ENCODE results near the gene NF1. TPM values are rescaled to one million over a fixed set of nuclear protein-coding genes. Genes with fewer than 3 reads are reported as not detected.
A peak's percentile ranks its signal among the peaks of the same experiment; 100 is the strongest.

The NF1 gene
- polyA plus RNA-seq, 2 of the 4 experiments (the other 2 are of a cell fraction): 15.9 to 73.2 TPM

DNA sequence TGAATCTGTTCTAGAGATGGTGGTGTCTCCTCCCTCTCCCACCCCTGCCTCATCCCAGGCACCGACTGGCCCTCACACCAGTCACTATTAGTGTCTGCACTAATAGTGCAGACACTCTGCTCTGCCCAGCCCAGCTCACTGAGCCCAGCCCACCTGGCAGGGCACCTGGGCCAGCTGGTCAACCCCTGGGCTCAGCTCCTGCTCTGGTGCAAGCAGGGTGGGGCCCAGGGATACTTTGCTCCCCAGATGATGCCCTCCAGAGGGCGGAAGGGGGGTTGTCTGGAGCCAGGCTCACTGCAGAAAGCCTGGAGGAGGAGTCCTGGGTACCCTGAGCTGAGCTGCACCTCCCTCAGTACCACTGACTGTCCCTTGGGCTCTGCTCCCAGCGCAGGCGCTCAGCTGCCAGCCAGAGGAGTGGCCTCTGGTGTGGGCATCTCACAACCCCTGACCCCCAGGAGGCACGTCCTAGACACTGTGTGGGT, 311.2 kb downstream of the NF1 start:
- 26% methylated on average over 2 of the region's 5 CpGs for WGBS (ENCODE audit: missing lambda C conversion rate)
- H3K4me3 ChIP-seq: no peak overlapping the region
- ATAC-seq (peak; percentile 70 to 78), FAIRE-seq (no peak), DNase-seq (ENCODE audit: low read depth in 1 of 2, low spot score in 1 of 2) (no peak)
- ChIA-PET POLR2A (no interaction called here), CTCF (interaction anchor here (1.5 to 2.2 kb wide), 3 partner anchors 10 to 119 kb away, joined by 4 to 8 read pairs (median 6); no protein-coding TSS in a partner anchor)
- TF ChIP-seq RNF2 (IDR thresholded peaks at IDR 0.05; ENCODE audit: borderline replicate concordance, low read depth) (no peak), FOSL2 (IDR thresholded peaks at IDR 0.05) (no peak), FOSL2 (CRISPR knock-in tag; IDR thresholded peaks at IDR 0.05) (no peak), HOXB13 (CRISPR knock-in tag; IDR thresholded peaks at IDR 0.05; ENCODE audit: low read depth) (no peak), POLR2A (IDR thresholded peaks at IDR 0.05; ENCODE audit: low read length) (no peak), MYC (IDR thresholded peaks at IDR 0.05; ENCODE audit: borderline replicate concordance, low read length) (no peak), FOSB (CRISPR knock-in tag; IDR thresholded peaks at IDR 0.05) (no peak)
- TF ChIP-seq, protein P1, sequence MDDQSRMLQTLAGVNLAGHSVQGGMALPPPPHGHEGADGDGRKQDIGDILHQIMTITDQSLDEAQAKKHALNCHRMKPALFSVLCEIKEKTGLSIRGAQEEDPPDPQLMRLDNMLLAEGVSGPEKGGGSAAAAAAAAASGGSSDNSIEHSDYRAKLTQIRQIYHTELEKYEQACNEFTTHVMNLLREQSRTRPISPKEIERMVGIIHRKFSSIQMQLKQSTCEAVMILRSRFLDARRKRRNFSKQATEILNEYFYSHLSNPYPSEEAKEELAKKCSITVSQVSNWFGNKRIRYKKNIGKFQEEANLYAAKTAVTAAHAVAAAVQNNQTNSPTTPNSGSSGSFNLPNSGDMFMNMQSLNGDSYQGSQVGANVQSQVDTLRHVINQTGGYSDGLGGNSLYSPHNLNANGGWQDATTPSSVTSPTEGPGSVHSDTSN (IDR thresholded peaks at IDR 0.05): no peak
- TF ChIP-seq, protein P2, sequence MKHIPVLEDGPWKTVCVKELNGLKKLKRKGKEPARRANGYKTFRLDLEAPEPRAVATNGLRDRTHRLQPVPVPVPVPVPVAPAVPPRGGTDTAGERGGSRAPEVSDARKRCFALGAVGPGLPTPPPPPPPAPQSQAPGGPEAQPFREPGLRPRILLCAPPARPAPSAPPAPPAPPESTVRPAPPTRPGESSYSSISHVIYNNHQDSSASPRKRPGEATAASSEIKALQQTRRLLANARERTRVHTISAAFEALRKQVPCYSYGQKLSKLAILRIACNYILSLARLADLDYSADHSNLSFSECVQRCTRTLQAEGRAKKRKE (CRISPR knock-in tag; IDR thresholded peaks at IDR 0.05; ENCODE audit: low read depth): no peak
- TF ChIP-seq, protein P3, sequence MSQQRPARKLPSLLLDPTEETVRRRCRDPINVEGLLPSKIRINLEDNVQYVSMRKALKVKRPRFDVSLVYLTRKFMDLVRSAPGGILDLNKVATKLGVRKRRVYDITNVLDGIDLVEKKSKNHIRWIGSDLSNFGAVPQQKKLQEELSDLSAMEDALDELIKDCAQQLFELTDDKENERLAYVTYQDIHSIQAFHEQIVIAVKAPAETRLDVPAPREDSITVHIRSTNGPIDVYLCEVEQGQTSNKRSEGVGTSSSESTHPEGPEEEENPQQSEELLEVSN (IDR thresholded peaks at IDR 0.05; ENCODE audit: borderline replicate concordance, low read depth): no peak
- no peaks in the 10 kb centered on the region for H3K9me3 ChIP-seq
- H3K4me1 ChIP-seq: no peaks in the 10 kb centered on the region
- no peak overlapping the region for H3K4me2 ChIP-seq
- no peak overlapping the region for H3K27ac ChIP-seq

DNA sequence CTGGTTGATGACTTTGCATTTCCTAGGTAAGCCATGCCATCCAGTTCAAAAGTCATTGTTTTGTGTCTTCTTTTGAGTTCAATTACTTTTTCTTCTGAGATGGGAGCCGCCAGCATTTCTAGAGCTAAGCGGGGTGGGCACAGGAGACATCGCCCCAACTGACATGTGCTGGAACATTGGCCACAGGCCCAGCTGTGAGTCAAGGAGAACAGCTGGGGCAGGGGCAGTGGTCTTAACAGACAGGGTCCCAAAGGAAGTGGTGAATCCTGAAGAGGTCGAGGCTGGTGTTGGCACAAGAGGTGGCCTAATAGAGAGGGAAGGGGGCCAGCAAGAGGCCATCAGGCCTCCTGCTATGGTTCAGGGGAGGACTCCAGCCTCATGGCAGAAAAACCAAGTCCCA, 313.8 kb downstream of the NF1 start:
- no peak overlapping the region for H3K4me3 ChIP-seq
- POLR2A ChIA-PET: no interaction called here
- FAIRE-seq (no peak), ATAC-seq (no peak), DNase-seq (ENCODE audit: low read depth in 1 of 2, low spot score in 1 of 2) (no peak)
- CTCF ChIA-PET: interaction anchor here (0.8 to 1.5 kb wide), 3 partner anchors 19 to 119 kb away, joined by 3 to 5 read pairs (median 3); no protein-coding TSS in a partner anchor
- 72% methylated on average over 4 of the region's 4 CpGs for WGBS (ENCODE audit: missing lambda C conversion rate)
- H3K9me3 ChIP-seq: no peaks in the 10 kb centered on the region
- no peaks in the 10 kb centered on the region for H3K4me1 ChIP-seq
- no peak overlapping the region for H3K27ac ChIP-seq
- TF ChIP-seq CBX2 (IDR thresholded peaks at IDR 0.05; ENCODE audit: borderline replicate concordance, low read depth) (no peak), HOXA7 (CRISPR knock-in tag; IDR thresholded peaks at IDR 0.05) (no peak), POLR2AphosphoS2 (conservative IDR thresholded peaks at IDR 0.05; ENCODE audit: low read length) (no peak), SREBF2 (IDR thresholded peaks at IDR 0.05) (no peak), JUNB (IDR thresholded peaks at IDR 0.05) (no peak), HDAC2 (IDR thresholded peaks at IDR 0.05) (no peak)
- TF ChIP-seq, protein P4, sequence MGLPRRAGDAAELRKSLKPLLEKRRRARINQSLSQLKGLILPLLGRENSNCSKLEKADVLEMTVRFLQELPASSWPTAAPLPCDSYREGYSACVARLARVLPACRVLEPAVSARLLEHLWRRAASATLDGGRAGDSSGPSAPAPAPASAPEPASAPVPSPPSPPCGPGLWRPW (IDR thresholded peaks at IDR 0.05): no peak
- H3K4me2 ChIP-seq: no peak overlapping the region

DNA sequence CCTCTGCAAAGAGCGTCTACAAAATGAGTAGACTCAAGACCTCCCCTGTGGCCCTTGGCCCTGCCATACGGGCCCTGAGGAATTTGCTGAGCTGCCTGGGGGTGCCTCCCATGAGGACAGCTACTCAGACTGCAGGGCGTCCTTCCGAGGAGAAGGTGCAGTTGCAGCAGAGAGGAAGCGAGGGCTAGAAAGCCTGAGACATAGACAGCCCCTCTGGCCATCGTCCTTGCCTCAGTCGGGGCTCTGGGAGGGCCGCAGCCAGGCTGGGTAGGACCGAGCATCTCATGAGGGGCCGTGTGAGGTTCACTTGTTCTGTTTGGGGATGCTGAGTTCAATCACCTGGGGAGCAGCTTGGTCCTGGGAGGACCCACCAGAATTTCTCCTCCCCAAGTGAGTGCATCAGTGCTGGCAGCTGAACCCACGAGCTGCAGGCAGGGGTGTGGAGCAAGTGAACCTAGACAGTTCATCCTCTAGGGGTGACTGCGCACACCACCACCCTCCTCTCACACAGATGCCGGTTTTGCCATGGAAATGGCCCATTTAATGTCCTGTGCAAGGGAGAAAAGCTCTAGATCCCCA, 317.0 kb downstream of the NF1 start:
- Histone ChIP-seq H3K4me3 (no peak overlapping the region), H3K4me2 (no peak overlapping the region), H3K4me1 (no peaks in the 10 kb centered on the region), H3K9me3 (no peaks in the 10 kb centered on the region), H3K27ac (no peak overlapping the region)
- TF ChIP-seq HOXB5 (CRISPR knock-in tag; IDR thresholded peaks at IDR 0.05) (no peak), RAD21 (conservative IDR thresholded peaks at IDR 0.05 in 1 of 2, IDR thresholded peaks at IDR 0.05 in 1 of 2) (no peak), CBX2 (IDR thresholded peaks at IDR 0.05; ENCODE audit: borderline replicate concordance, low read depth) (no peak), POLR2AphosphoS2 (conservative IDR thresholded peaks at IDR 0.05; ENCODE audit: low read length) (no peak)
- TF ChIP-seq, protein P5, sequence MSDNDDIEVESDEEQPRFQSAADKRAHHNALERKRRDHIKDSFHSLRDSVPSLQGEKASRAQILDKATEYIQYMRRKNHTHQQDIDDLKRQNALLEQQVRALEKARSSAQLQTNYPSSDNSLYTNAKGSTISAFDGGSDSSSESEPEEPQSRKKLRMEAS (IDR thresholded peaks at IDR 0.05): no peak
- DNase-seq (ENCODE audit: low read depth in 1 of 2, low spot score in 1 of 2): no peak
- ChIA-PET POLR2A (no interaction called here), CTCF (interaction anchor here (1.0 to 5.7 kb wide), 8 partner anchors 10 to 431 kb away, joined by 3 to 29 read pairs (median 4); no protein-coding TSS in a partner anchor)
- no peak for FAIRE-seq
- 0 out of 6 replicates have a peak, but pooled peaks of 1 of the 2 experiments have one; percentile 13 for ATAC-seq
- WGBS (ENCODE audit: missing lambda C conversion rate): 62% methylated on average over 13 of the region's 13 CpGs
